Measurements from ENCODE around the gene HRK. TPM values are rescaled to one million over a fixed set of nuclear protein-coding genes. Genes with fewer than 3 reads are reported as not detected.

HRK gene
- total RNA-seq, 2 donors from 2014 or later: 0.19 to 0.52 TPM

DNA sequence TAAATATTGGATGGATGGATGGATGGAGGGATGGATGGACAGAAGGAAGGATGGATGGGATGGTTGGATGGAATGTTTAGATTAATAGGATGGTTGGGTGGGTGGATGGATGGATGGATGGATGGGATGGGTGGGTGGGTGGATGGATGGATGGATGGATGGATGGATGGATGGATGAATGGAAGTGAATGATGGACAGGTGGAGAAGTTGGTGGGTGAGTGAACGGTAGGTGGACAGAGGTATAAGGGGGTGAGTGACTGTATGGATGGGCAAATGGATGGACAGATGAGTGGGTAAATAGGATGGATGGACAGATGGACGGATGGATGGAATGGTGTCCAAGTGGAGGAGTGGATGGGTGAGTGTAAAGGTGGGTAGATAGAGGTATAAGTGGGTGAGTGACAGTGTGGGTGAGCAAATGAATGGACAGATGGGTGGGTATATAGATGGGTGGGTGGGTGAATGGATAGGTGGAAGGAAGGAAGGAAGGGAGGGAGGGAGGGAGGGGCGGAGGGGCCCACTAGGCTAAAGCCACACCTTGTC is 41.9 kb downstream of the HRK start:
- Histone ChIP-seq H3K27me3 (no peaks in the 10 kb centered on the region), H3K27ac (no peak overlapping the region), H3K9me3 (no peaks in the 10 kb centered on the region), H3K9ac (ENCODE audit: low read depth in 2 of 2, low read length in 2 of 2) (no peak overlapping the region), H3K4me3 (no peak overlapping the region), H3K4me1 (no peaks in the 10 kb centered on the region), H3K36me3 (no peaks in the 10 kb centered on the region)
- no peak for DNase-seq
- no peak for TF ChIP-seq CTCF (IDR thresholded peaks at IDR 0.05)
- intact Hi-C loops (cut with DNase I): no loop called here

DNA sequence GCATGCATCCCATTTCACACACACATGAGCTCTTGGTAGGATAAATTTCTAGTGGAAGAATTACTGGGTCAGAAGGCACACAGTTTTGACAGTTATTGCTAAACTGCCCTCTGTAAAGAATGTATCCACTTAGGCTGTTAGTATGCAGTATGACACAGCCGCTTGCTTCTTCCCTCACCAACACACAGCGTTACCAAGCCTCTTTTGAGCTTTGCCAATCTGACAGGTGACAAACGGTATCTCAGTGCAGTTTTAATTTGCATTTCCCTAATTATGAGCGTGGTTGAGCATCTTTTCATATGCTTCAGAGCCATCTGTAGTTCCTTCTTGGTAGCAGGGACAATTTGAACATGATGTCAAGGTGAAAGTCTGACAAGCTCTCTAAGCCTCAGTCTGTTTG is 42.9 kb downstream of the HRK start:
- no peak overlapping the region for H3K4me3 ChIP-seq
- no peaks in the 10 kb centered on the region for H3K4me1 ChIP-seq
- intact Hi-C loops (cut with DNase I): no loop called here
- H3K9me3 ChIP-seq: no peaks in the 10 kb centered on the region
- no peaks in the 10 kb centered on the region for H3K27me3 ChIP-seq
- no peak overlapping the region for H3K27ac ChIP-seq
- DNase-seq: no peak
- TF ChIP-seq CTCF (IDR thresholded peaks at IDR 0.05): no peak
- no peaks in the 10 kb centered on the region for H3K36me3 ChIP-seq
- no peak overlapping the region for H3K9ac ChIP-seq (ENCODE audit: low read depth in 2 of 2, low read length in 2 of 2)

DNA sequence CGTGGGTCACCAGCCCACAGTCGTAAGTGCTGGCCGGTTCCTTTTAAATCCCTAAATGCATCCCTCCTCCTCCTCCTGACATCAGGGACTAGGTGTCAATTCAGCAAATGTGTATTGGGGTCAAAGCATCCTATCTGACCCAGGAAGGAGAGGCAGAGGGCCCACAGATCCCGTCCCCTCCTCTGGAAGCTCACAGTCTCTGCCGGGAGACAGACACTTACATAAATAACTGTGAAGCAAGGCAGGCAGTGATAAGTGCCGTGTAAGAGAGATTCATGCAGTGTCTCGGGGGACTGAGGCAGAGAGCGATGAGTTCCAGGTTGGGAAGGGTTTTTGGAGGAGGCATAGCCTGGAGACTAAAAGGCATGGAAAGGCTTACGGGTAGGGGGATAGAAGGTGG is 44.1 kb downstream of the HRK start:
- no peaks in the 10 kb centered on the region for H3K27me3 ChIP-seq
- H3K4me3 ChIP-seq: no peak overlapping the region
- H3K36me3 ChIP-seq: no peaks in the 10 kb centered on the region
- no peak overlapping the region for H3K27ac ChIP-seq
- H3K9ac ChIP-seq (ENCODE audit: low read depth in 2 of 2, low read length in 2 of 2): no peak overlapping the region
- no peaks in the 10 kb centered on the region for H3K4me1 ChIP-seq
- no peak for TF ChIP-seq CTCF (IDR thresholded peaks at IDR 0.05)
- H3K9me3 ChIP-seq: no peaks in the 10 kb centered on the region
- no peak for DNase-seq
- intact Hi-C loops (cut with DNase I): no loop called here

GRCh38 chr12:116835484-116835883 is 45.8 kb downstream of the HRK start:
- DNase-seq: no peak
- Histone ChIP-seq H3K9ac (ENCODE audit: low read depth in 2 of 2, low read length in 2 of 2) (no peak overlapping the region), H3K36me3 (no peaks in the 10 kb centered on the region), H3K9me3 (no peaks in the 10 kb centered on the region), H3K4me3 (no peak overlapping the region), H3K27me3 (no peaks in the 10 kb centered on the region), H3K4me1 (no peaks in the 10 kb centered on the region), H3K27ac (no peak overlapping the region)
- TF ChIP-seq CTCF (IDR thresholded peaks at IDR 0.05): no peak
- intact Hi-C loops (cut with DNase I): no loop called here

- Histone ChIP-seq H3K4me3 (no peak overlapping the region), H3K4me1 (no peaks in the 10 kb centered on the region), H3K9me3 (no peaks in the 10 kb centered on the region), H3K9ac (ENCODE audit: low read depth in 2 of 2, low read length in 2 of 2) (no peak overlapping the region), H3K27ac (no peak overlapping the region), H3K27me3 (no peaks in the 10 kb centered on the region), H3K36me3 (no peaks in the 10 kb centered on the region)
- intact Hi-C loops (cut with DNase I): no loop called here
- no peak for TF ChIP-seq CTCF (IDR thresholded peaks at IDR 0.05)
- no peak for DNase-seq
These were observed 47.8 kb downstream of the HRK start for GRCh38 chr12:116833474-116833873.
